C4-2B (cell line): ENCODE results near the gene UBALD2.

ENCODE experiments used
- H3K27ac ChIP-seq: fragments of 450-650 bp; 2 replicates; pipeline ENCODE4 v1.5.1; 2017
- ZFX ChIP-seq: fragments of 450-650 bp; IDR thresholded peaks from 2 replicates; pipeline ENCODE4 v1.6.1; 2017
- TF ChIP-seq, protein P1 (sequence below): fragments of 450-650 bp; conservative IDR thresholded peaks from 2 replicates; pipeline ENCODE4 v1.5.1; 2017; ENCODE audit warnings: mild to moderate bottlenecking

UBALD2 gene

GRCh38 chr17:76314392-76315227 is 49.5 kb downstream of the UBALD2 start:
- no peak overlapping the region for H3K27ac ChIP-seq
- TF ChIP-seq, protein P1, sequence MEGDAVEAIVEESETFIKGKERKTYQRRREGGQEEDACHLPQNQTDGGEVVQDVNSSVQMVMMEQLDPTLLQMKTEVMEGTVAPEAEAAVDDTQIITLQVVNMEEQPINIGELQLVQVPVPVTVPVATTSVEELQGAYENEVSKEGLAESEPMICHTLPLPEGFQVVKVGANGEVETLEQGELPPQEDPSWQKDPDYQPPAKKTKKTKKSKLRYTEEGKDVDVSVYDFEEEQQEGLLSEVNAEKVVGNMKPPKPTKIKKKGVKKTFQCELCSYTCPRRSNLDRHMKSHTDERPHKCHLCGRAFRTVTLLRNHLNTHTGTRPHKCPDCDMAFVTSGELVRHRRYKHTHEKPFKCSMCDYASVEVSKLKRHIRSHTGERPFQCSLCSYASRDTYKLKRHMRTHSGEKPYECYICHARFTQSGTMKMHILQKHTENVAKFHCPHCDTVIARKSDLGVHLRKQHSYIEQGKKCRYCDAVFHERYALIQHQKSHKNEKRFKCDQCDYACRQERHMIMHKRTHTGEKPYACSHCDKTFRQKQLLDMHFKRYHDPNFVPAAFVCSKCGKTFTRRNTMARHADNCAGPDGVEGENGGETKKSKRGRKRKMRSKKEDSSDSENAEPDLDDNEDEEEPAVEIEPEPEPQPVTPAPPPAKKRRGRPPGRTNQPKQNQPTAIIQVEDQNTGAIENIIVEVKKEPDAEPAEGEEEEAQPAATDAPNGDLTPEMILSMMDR = no peak
- no peak for TF ChIP-seq ZFX

DNA sequence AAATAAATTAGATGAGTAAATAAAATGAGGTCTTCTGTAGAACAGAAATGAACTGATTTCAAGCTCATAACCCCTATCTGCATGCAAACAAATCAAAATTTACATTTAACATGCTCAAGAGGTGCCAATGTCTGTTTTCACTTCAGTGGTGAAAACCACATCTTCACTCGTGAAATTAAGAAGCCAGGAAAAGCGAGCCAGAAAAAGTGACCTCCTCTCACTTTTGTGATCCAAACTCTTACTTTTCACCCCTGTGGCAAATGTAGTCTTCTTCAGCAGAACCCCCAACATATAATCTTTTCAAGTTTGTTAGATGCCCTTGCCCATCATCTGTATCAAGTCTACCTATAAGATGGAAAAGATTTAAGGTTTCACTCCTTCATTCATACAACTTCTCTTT is 52.4 kb downstream of the UBALD2 start:
- H3K27ac ChIP-seq = no peak overlapping the region
- no peak for TF ChIP-seq ZFX
- TF ChIP-seq, protein P1 = no peak

DNA sequence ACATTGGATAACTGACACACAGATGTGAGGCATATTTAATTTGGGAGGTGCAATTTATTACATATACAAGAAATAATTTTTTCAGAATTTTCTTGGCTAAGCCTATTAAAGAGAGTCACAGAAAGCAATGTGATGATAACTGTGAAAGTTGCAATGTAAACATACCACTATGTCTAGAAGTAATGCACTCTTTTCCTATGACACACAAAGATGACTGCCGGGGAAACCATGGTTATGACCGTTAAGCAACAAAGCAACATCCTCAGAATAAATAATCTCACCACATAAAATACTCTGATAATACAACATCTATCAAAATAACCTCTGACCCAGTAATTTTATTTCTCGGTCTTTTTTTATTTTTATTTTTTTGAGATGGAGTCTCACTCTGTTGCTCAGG is 53.4 kb downstream of the UBALD2 start:
- TF ChIP-seq ZFX = no peak
- TF ChIP-seq, protein P1 = no peak
- H3K27ac ChIP-seq = no peak overlapping the region
